Stimulated activated naive CD8-positive, alpha-beta T cell treated with anti-CD3 and anti-CD28 coated beads, Interleukin-15, Interleukin-2, amounts not matched to agents 100 ng/mL and 50 ng/mL, for 24 hours (primary cell): ENCODE results near the gene CNRIP1.

Experiments used
- H3K27ac Mint-ChIP-seq: one replicate; pipeline ENCODE4 v1.8.0; 2021; ENCODE audit warnings: mild to moderate bottlenecking, mixed read lengths
- H3K27me3 Mint-ChIP-seq: one replicate; pipeline ENCODE4 v1.8.0; 2021; ENCODE audit warnings: mixed read lengths
- H3K36me3 Mint-ChIP-seq: one replicate; pipeline ENCODE4 v1.8.0; 2021; ENCODE audit warnings: low read depth, mixed read lengths
- H3K4me1 Mint-ChIP-seq: one replicate; pipeline ENCODE4 v1.8.0; 2021; ENCODE audit warnings: low read depth, mixed read lengths
- H3K4me3 Mint-ChIP-seq: one replicate; pipeline ENCODE4 v1.8.0; 2021; ENCODE audit warnings: mild to moderate bottlenecking, mixed read lengths
- H3K9me3 Mint-ChIP-seq: one replicate; pipeline ENCODE4 v1.8.0; 2021; ENCODE audit warnings: mixed read lengths

CNRIP1 gene

DNA sequence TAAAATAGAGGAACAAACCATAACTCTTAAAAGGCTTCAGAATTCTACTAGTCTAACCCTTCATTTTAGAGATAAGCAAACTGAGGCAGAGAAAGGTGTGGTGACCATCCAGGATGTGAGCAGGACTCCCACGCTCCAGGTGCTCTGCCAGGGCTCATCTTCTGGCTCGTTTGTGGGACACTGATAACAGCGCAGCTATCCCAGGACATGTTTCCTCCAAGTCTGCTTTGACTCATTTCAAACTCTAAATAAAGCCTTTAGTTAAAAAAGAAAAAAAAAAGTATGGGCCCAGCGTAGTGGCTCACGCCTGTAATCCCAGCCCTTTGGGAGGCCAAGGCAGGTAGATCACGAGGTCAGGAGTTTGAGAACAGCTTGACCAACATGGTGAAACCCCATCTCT, 28.4 kb downstream of the CNRIP1 start:
- Mint-ChIP-seq H3K4me3 (no peak overlapping the region), H3K36me3 (no peaks in the 10 kb centered on the region), H3K4me1 (no peaks in the 10 kb centered on the region), H3K9me3 (no peaks in the 10 kb centered on the region), H3K27ac (no peak overlapping the region), H3K27me3 (peaks cover 18% of the 10 kb centered on the region)

GRCh38 chr2:68290901-68291300, 28.8 kb downstream of the CNRIP1 start:
- Mint-ChIP-seq H3K27ac (no peak overlapping the region), H3K4me3 (no peak overlapping the region), H3K9me3 (no peaks in the 10 kb centered on the region), H3K4me1 (no peaks in the 10 kb centered on the region), H3K36me3 (no peaks in the 10 kb centered on the region), H3K27me3 (peaks cover 21% of the 10 kb centered on the region)

DNA sequence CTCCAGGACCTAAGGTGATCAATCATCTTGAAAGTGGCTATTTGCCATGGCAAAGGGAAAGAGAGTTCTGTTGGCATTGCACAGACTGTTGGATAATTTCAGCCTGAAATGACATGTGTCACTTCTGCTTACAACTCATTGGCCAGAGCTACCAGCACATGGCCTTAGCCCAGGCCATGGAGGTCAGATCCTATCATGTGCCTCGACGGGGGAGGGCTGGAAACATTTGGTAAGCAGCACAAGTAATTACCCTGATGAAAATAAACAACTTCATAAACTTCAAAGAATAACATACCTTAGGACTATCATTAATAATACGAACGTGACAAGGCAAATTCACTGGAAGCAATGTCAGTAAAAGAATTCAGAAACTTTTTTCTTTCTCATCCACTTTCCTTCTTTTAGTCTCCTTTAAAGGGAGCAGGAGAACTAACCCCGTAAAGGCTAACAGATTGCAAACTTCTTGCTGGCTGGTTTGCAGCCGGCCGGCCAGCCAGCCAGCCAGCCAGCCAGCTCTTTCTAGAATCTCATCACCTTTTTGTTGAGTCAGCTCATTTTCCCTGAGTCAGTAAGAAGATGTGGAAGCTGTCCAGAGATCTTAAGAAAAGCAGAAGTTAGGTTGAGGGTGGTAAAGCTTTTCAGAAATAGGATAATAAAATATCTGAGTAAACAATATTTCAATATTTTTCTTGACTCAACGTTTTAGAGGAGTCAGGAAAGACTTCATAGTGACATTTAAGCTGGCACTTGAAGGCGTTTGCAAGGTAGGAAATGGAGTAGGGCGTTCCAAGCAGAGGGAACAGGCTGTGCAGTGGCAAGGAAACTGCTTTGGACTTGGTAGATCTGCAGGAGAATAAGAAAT, 31.9 kb downstream of the CNRIP1 start:
- peaks cover 28% of the 10 kb centered on the region for H3K27me3 Mint-ChIP-seq
- no peaks in the 10 kb centered on the region for H3K36me3 Mint-ChIP-seq
- H3K4me3 Mint-ChIP-seq: no peak overlapping the region
- no peak overlapping the region for H3K27ac Mint-ChIP-seq
- H3K4me1 Mint-ChIP-seq: no peaks in the 10 kb centered on the region
- H3K9me3 Mint-ChIP-seq: no peaks in the 10 kb centered on the region

DNA sequence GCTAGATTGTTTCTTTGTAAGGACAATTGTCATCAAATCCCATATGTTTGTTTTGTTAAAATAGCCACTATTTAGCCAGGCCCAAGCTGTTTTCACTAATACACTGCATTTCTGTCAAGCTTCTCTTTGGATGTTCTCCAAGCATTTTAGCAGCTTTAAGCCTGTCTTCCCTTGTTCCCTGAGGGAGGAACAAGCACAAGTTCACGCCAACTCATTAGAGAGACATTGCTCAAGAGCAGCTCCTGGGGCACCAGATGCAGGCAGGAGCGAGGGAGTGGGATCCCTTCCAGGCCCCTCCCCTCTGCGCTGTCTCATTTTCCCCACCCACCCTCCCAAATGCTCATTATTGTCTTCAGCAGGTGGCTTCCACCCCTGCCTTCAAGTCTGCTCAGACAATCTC, 34.9 kb downstream of the CNRIP1 start:
- H3K27me3 Mint-ChIP-seq: peaks cover 28% of the 10 kb centered on the region
- H3K4me3 Mint-ChIP-seq: no peak overlapping the region
- no peaks in the 10 kb centered on the region for H3K4me1 Mint-ChIP-seq
- H3K27ac Mint-ChIP-seq: no peak overlapping the region
- no peaks in the 10 kb centered on the region for H3K9me3 Mint-ChIP-seq
- no peaks in the 10 kb centered on the region for H3K36me3 Mint-ChIP-seq

DNA sequence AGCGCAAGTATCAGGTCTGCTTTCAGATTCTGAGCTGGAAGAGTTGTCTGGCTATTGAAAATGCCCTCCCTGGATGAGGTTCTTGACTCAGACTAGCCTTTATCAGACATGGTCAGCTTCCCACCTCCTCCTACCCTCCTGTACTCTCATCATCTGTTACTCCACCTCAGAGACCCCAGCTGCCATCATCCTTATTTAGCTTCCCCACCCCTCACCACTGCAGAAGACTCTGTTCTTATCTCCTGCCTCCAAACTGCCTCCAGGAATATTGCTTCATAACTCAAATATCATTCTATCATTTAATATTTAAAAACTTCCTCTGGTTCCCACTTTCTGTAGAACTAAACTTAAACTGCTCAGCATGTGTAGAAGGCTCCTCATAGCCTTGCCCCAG, 36.3 kb downstream of the CNRIP1 start:
- no peaks in the 10 kb centered on the region for H3K4me1 Mint-ChIP-seq
- no peak overlapping the region for H3K4me3 Mint-ChIP-seq
- no peaks in the 10 kb centered on the region for H3K36me3 Mint-ChIP-seq
- H3K9me3 Mint-ChIP-seq: no peaks in the 10 kb centered on the region
- H3K27ac Mint-ChIP-seq: no peak overlapping the region
- peaks cover 25% of the 10 kb centered on the region for H3K27me3 Mint-ChIP-seq

GRCh38 chr2:68282811-68283418, 36.8 kb downstream of the CNRIP1 start:
- H3K27me3 Mint-ChIP-seq: peaks cover 20% of the 10 kb centered on the region
- no peak overlapping the region for H3K4me3 Mint-ChIP-seq

GRCh38 chr2:68280796-68281195, 39.0 kb downstream of the CNRIP1 start:
- Mint-ChIP-seq H3K4me3 (no peak overlapping the region), H3K4me1 (no peaks in the 10 kb centered on the region), H3K27me3 (peaks cover 16% of the 10 kb centered on the region), H3K9me3 (no peaks in the 10 kb centered on the region), H3K27ac (no peak overlapping the region), H3K36me3 (no peaks in the 10 kb centered on the region)

More at GRCh38 chr2:68282811-68283418, 36.8 kb downstream of the CNRIP1 start:
- no peaks in the 10 kb centered on the region for H3K4me1 Mint-ChIP-seq
- no peak overlapping the region for H3K27ac Mint-ChIP-seq
- no peaks in the 10 kb centered on the region for H3K36me3 Mint-ChIP-seq
- no peaks in the 10 kb centered on the region for H3K9me3 Mint-ChIP-seq

GRCh38 chr2:68280348-68280747, 39.4 kb downstream of the CNRIP1 start:
- H3K9me3 Mint-ChIP-seq: no peaks in the 10 kb centered on the region
- H3K4me1 Mint-ChIP-seq: no peaks in the 10 kb centered on the region
- H3K36me3 Mint-ChIP-seq: no peaks in the 10 kb centered on the region
- H3K27ac Mint-ChIP-seq: no peak overlapping the region
- H3K4me3 Mint-ChIP-seq: no peak overlapping the region
- peaks cover 16% of the 10 kb centered on the region for H3K27me3 Mint-ChIP-seq

- Mint-ChIP-seq H3K36me3 (no peaks in the 10 kb centered on the region), H3K27me3 (peaks cover 16% of the 10 kb centered on the region), H3K9me3 (no peaks in the 10 kb centered on the region), H3K27ac (no peak overlapping the region), H3K4me3 (no peak overlapping the region), H3K4me1 (no peaks in the 10 kb centered on the region)
Measured at GRCh38 chr2:68279691-68280090, 40.1 kb downstream of the CNRIP1 start.

DNA sequence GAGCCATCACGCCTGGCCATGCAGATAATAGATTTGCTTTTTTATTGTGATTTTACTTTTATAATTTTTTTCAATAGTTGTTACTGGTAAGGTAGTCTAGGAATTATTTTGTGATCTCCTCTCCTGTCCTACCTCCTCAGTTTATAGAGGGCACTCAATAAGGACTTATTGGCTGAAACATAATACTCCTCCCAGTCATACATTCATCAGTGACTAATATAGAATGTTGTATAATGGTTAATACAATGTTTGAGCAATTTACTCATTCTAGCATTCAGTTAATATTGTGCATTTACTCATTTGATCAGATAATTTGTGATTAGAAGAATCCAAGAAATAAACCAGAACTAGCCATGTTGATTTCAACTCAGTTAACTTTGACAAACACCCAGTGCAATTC, 41.6 kb downstream of the CNRIP1 start:
- Mint-ChIP-seq H3K4me3 (no peak overlapping the region), H3K27me3 (peaks cover 17% of the 10 kb centered on the region), H3K4me1 (no peaks in the 10 kb centered on the region), H3K9me3 (no peaks in the 10 kb centered on the region), H3K36me3 (no peaks in the 10 kb centered on the region), H3K27ac (no peak overlapping the region)

DNA sequence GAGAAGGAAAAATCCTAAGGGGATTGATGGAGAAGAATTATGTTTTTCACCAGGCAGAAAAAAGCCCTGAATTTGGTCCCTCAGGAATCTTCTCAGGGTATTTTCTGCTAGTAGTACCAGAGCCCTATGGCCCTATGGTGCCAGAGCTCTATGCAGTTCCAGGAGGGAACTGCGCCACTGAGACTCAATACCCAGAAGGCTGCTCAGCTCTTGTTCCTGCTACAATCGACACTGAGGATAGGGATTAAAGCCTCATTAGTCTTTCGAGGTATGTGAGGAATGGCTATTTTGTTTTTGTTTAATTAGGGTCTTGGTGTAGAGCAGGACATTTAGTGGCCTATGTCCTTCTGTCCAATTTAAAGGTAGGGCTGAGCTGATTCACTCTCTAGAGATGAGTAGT, 45.7 kb downstream of the CNRIP1 start:
- H3K27me3 Mint-ChIP-seq: peaks cover 24% of the 10 kb centered on the region
- no peaks in the 10 kb centered on the region for H3K4me1 Mint-ChIP-seq
- no peaks in the 10 kb centered on the region for H3K9me3 Mint-ChIP-seq
- H3K36me3 Mint-ChIP-seq: no peaks in the 10 kb centered on the region
- H3K27ac Mint-ChIP-seq: no peak overlapping the region
- H3K4me3 Mint-ChIP-seq: no peak overlapping the region

- no peaks in the 10 kb centered on the region for H3K9me3 Mint-ChIP-seq
- no peak overlapping the region for H3K4me3 Mint-ChIP-seq
- no peaks in the 10 kb centered on the region for H3K4me1 Mint-ChIP-seq
- peaks cover 22% of the 10 kb centered on the region for H3K27me3 Mint-ChIP-seq
- H3K36me3 Mint-ChIP-seq: no peaks in the 10 kb centered on the region
- H3K27ac Mint-ChIP-seq: no peak overlapping the region
Measured at GRCh38 chr2:68272246-68272994, 47.3 kb downstream of the CNRIP1 start.

- no peaks in the 10 kb centered on the region for H3K36me3 Mint-ChIP-seq
- no peak overlapping the region for H3K4me3 Mint-ChIP-seq
- no peaks in the 10 kb centered on the region for H3K9me3 Mint-ChIP-seq
- peaks cover 5% of the 10 kb centered on the region for H3K27me3 Mint-ChIP-seq
- H3K4me1 Mint-ChIP-seq: no peaks in the 10 kb centered on the region
- H3K27ac Mint-ChIP-seq: no peak overlapping the region
Measured at GRCh38 chr2:68266655-68267054, 53.1 kb downstream of the CNRIP1 start.

- Mint-ChIP-seq H3K27me3 (peaks cover 5% of the 10 kb centered on the region), H3K4me1 (no peaks in the 10 kb centered on the region), H3K4me3 (no peak overlapping the region), H3K36me3 (no peaks in the 10 kb centered on the region), H3K9me3 (no peaks in the 10 kb centered on the region), H3K27ac (no peak overlapping the region)
Measured at GRCh38 chr2:68263632-68264031, 56.1 kb downstream of the CNRIP1 start.

DNA sequence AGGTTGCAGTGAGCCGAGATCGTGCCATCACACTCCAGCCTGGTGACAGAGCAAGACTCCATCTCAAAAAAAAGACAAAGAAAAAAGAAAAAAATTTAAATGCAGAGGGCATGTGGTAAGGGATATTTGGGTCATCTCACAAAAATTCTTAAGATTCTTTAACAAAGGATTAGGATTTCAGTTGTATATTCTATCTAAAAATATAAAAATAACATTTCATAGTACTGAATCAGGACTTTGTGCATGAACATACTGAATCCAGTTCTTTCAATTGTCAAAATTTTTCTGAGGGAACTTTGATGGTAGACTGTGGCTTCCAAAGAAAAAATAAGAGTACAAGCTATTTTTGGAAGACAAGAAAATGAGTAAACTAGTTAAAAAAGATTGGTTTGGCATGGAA, 60.9 kb downstream of the CNRIP1 start:
- H3K4me3 Mint-ChIP-seq: no peak overlapping the region
- H3K27me3 Mint-ChIP-seq: no peaks in the 10 kb centered on the region
- no peaks in the 10 kb centered on the region for H3K9me3 Mint-ChIP-seq
- no peaks in the 10 kb centered on the region for H3K36me3 Mint-ChIP-seq
- no peak overlapping the region for H3K27ac Mint-ChIP-seq
- H3K4me1 Mint-ChIP-seq: peaks cover 27% of the 10 kb centered on the region
